ENCODE data around the gene AHI1.
"Not testable (repeated sequence)": the region's sequence is repeated elsewhere in the genome, so short reads cannot be mapped to it uniquely, and the experiment has no call there.

Gene AHI1

DNA sequence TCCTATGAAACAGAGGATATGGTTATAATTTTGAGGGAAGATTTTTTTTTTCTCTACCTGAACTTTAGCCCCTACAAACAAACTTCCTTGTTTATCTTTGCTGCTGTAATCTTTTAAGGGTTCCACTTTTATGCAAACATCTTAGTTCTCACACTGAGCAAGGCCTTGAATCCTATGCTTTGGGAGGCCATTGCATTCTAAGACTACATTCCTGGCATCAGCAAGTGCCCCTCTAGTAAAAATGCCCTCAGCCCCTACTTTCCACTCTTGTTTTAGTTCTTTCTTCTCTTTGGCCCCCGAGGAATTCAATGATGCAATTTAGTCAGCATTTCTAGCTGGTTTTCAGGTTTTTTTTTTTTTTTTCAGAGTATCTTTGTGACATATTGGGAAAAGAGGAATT lies 8.1 kb upstream of the AHI1 start:
- DNase-seq (ENCODE audit: low read depth in 3 of 3) = no peak

DNA sequence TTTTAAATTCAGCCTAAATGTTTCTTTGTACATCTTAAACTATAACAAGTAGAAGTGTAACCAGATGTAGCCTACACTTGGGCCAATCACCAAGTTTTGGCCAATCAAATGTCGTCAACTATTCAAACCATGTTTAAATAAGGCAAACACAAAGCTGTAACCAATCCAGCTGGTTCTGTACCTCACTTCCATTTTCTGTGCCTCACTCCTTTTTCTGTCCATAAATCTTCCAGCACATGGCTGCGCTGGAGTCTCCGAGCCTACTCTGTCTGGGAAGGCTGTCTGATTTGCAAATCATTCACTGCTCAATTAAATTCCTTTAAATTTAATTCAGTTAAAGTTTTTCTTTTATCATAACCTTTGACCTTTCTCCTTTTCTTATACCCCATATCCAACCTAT lies 7.7 kb upstream of the AHI1 start:
- no peak for DNase-seq (ENCODE audit: low read depth in 3 of 3)

DNA sequence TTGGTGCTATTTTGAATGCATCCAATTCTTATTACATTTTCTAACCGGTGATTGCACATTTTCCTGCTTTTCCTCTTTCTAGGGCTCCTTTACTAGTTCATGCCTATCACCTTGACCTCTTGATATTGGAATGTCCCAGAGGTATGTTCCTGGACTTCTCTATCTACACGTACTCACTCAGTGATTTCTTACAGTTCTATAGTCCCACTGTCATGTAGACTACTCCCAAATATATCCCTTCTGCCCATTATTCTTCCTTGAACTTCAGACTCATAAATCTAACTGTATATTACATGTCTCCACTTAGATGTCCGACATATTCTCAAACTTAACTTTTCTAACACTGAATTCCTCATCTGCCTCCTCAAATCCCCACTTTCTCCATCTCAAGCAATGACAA lies 7.2 kb upstream of the AHI1 start:
- no peak for DNase-seq (ENCODE audit: low read depth in 3 of 3)

DNA sequence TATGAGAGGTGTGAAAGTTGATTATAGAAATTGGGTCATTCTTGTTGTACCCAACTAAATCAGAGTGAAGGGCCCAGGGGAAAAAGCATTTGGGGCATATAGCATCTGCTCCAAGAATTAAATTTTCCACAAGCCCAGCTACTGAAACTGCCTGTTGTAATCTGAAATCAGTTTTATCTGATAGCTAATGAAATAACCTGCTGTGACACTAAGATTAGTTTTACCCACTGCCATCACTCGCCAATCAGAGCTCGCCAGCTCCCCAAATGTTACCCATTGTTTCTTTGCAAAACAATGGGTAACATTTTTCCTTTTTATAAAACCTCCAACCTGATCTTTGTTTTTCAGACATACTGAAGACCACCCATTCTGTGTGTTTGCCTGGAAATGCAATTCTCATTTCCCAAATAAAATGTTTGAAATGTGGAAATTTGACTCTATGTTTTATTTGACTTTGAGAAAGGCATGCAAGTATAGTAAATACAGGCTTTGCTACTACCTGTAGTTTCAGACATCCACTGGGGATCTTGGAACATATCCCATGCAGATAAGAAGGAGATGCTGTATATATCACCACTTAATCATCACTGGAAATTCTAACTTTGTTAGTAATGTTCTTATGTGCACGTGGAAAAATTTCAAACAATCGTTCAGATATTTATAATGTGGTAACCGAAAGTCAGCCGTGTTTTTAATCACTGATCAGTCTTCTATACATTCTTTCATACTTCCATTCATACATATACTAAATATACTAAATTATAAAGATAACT lies 6.3 kb upstream of the AHI1 start:
- DNase-seq (ENCODE audit: low read depth in 3 of 3) = no peak

DNA sequence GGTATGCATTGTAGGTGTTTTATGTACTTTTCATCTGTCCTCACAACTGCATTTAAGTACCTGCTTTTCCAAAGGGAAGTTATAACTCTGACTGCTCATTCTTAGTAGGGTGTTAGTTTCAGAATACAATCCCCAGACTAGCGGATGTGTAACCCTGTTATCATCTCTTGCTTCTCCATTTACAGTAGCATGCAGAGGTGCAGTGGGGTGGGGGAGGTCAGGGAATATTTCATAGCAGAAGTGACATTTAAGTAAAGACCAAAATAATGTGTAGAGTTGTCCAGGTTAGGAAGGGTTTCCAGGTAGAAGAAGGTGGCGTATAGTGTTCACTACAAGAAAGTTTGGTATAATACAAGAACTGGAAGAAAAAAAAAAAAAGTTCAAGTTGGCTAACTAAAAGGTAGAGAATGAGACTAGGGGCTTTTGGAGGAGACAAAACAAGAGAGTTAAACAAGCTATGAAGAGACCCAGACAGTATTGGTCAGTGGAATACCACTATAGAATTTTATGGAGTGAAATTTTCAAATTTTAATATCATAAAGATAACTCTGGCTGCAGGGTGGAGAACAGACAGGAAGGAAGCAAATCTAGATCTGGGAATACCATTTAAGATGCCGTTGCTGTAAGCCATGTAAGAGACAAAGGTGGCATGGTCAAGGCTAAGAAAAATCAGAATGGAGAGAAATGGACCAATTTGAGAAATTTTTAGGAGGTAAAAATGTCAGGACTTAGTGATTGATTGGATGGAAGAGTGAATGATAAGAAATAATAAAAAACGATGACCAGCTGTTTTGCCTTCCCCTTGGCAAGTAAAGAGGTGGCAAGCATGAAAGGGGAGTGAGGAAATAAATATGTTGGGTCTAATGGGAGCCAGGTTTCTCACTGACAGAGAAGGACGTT lies 2.2 kb upstream of the AHI1 start:
- no peak for DNase-seq (ENCODE audit: low read depth in 3 of 3)

DNA sequence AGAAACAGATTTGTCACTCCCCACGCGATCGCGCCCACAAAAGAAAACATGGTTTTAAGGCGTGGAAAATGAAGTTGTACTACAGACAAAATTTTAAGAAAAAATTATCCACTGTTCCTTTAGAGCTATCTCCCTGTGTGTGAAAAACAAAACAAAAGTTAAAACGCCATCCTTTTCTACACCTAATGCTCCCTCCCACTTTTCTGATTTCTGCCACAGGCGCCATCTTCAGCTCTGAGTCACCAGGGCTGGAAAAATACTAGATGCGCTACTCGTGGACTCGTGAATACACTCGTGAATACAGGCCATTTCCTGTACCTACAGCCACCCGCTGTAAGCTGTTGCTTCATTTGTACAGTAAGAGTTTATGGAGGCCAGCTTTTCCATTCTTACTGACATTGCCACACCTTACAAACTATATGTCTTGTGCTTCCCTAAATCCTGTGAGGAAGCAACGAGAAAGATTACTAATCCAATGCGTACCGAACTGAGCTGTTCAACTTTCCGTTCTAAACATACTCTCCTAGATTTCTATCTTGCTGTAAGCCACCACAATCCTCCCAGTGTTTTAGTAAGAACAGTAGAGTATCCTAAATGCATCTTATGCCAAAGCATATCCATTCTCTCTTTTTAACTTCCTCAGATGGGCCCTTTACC lies 773 bp upstream of the AHI1 start:
- DNase-seq (ENCODE audit: low read depth in 3 of 3) = peak; percentile 34 to 62 (median 38)

DNA sequence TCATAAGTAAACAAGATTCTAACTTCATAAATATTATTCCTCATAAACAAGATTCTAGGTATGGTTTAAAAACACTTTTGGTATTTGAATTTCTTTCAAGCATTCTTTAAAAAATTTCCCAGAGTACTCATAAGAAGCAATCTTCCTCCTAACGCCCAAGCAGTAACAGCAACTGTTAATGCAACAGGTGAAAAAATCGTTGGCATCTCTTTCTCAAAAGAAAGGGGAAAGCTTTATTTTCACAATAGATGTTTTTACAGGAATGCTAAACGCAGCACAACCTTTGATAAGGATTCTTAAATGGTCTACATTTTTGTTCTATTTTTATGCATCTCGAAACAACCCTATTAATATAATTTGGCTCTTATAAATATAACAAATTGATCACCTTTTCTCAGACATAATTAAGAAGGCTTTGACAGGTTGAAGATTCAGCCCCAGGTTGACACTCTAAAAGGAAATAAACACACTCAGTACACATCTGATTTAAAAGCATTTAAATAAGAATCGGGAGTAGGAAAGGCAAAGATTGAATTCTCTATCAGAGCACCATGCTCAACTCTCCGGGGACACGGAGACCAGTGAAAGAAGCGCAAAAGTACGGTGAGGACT lies 634 bp downstream of the AHI1 start:
- no peak for DNase-seq (ENCODE audit: low read depth in 3 of 3)

DNA sequence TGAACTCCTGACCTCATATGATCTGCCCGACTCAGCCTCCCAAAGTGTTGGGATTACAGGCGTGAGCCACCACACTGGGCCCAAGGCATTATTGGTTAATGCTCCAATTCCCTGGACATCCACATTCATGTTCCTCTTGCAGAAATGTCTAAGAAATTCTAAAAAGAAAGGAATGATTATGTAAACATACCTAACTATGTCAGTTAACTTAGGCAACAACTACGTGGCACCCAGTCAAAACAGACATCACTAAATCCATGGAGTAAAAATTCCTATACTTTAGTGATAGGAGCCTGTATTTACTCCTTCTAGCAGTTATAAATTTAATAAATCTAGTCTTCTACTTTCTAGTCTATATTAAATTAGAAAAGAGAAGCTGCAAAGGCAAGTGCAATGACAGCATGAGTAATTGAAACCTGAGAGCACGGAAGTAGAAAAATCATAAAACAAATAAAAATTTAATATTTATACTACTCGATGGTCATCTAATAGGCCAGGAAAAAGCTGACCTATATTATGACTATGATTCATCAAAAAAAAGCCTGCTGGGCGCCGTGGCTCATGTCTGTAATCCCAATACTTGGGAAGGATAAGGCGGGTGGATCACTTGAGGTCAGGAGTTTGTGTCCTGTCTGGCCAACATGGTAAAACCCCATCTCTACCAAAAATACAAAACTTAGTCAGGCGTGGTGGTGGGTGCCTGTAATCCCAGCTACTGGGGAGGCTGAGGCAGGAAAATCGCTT lies 4.2 kb downstream of the AHI1 start:
- no peak for DNase-seq (ENCODE audit: low read depth in 3 of 3)

DNA sequence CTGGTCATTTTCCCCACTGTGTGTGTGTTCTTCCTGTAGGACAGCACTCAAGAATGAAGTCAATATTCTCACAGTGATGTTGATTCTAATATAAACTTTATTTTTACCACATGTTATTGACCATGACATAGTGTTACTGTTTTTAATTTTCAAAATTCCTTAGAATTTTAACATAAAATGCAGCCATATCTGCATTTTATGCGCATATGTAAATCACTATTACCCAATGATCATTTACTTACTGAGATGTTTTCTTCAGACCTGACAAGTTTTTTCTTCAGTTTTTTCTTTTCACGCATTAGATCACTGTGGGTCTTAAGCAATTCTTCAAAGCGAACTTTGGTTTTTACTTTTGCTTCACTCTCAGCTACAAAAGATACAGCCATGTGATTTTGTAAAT lies 7.2 kb downstream of the AHI1 start:
- no peak for DNase-seq (ENCODE audit: low read depth in 3 of 3)

DNA sequence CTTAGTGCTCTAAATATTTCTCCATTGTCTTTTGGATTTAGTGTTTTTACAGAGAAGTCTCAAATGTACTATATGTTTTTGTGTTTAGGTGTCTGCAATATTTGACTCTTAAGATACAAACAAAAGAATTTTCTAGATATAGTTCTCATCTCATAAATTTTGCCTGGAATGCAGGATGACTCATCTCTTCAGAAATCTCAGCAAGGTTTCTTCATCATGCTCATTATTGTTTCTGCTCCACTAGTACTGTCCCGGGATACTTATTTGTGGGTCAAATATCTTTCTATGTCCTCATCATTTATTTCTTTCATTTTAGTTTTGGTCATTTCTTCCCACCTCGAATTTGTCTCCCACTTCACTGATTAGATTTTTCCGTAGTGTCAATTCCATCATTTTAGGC lies 9.5 kb downstream of the AHI1 start:
- DNase-seq (ENCODE audit: low read depth in 3 of 3) = no peak

DNA sequence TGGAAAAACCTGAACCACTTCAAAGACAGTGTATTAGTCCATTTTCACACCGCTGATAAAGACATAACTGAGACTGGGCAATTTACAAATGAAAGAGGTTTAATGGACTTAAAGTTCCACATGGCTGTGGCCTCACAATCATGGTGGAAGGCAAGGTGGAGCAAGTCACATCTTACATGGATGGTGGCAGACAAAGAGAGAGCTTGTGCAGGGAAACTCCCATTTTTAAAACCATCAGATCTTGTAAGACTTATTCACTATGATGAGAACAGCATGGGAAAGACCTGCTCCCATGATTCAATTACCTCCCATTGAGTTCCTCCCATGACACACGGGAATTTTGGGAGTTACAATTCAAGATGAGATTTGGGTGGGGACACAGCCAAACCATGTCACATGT lies 13.6 kb downstream of the AHI1 start:
- DNase-seq (ENCODE audit: low read depth in 3 of 3) = not testable (repeated sequence)

DNA sequence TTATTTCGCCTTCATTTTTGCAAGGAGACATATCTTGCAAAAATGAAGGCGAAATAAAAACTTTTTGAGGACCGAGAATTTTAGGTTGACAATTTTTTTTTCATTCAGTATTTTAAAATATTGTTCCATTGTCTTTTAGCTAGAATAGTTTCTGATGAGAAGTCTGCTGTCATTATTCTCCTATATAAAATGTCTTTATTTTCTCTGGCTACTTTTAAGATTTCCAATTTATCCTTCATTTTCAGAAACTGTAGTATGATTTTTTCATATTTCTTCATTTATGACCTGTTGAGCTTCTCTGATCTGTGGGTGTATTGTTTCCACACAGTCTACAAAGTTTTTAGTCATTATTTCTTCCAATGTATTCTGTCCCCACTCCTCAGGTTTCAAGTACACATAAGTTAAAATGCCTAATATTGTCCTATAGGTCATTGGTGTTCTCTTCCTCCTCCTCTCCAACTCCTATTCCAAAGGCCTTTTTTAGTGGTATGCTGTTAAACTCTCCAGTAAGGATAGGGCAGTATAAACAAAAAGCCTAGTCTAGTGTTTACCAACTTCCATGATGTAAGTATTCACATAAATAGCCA lies 15.7 kb downstream of the AHI1 start:
- DNase-seq (ENCODE audit: low read depth in 3 of 3) = no peak

DNA sequence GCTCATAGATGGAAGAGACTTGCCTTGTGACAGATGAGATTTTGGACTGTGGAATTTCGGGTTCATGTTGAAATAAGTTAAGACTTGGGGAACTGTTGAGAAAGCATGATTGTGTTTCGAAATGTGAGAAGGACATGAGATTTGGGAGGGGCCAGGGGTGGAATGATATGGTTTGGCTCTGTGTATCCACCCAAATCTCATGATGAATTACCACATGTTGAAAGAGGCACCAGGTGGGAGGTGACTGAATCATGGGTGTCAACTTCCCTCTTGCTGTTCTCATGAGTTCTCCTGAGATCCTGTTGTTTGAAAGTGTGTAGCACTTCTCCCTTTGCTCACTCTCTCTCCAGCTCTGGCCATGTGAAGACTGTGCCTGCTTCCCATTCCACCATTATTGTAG lies 17.9 kb downstream of the AHI1 start:
- no peak for DNase-seq (ENCODE audit: low read depth in 3 of 3)

DNA sequence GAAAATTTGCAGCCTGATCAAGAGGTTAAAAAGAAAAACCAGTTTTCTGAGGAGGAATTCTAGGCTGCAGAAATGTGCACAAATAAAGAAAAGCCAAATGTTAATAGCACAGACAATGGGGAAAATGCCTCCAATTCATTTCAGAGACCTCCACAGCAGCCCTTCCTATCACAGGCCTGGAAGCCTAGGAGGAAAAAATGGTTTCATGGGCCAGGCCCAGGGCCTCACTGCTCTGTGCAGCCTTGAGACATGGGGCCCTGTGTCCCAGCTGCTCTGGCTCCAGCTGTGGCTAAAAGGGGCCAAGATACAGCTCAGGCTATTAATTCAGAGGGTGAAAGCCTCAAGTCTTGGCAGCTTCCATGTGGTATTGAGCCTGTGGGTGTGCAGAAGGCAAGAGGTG lies 18.9 kb downstream of the AHI1 start:
- DNase-seq (ENCODE audit: low read depth in 3 of 3) = no peak

DNA sequence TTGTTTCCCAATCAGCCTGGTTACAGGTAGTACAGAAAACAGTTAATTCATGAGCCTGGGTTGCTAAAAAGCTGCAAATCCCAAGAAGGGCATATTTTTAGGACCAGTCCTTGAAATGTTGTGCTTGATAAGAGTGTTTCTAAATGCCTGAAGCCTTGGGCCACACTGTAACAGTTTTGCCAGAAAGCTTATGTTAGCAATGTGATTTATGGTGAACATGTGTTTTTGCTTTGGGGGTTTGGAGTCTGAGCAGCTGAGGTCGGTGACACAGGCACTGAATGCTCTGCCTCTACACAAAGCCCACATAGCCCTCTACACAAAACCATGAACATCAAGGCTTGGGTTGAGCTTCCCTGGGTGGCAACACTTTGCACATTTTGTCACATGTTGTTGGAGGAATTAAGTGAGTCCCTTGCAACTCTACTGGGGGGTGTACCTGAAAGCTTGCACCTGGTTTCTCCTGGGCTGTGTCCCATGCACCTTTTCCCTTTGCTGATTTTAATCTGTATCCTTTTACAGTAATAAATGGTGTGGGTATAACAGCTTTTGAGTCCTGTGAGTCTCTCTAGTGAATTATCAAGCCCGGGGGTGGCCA lies 22.2 kb downstream of the AHI1 start:
- DNase-seq (ENCODE audit: low read depth in 3 of 3) = no peak

DNA sequence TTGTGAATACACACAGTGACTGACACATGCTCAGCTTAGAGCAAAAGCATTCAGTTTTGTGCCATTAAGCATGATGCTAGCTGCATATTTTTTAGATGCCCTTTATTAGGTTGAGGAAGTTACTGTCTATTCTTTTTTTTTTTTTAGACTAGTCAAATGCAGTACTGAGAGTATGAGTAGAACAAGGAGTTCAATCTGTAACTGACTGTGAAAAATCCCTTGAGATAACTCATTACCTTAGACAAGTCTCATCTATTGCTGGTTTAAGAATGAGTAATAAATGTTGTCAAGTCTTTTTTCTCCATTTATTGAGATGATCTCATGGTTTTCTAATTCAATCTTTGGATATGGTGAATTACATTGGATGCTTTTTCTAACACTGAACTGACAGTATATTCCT lies 23.2 kb downstream of the AHI1 start:
- DNase-seq (ENCODE audit: low read depth in 3 of 3) = no peak

DNA sequence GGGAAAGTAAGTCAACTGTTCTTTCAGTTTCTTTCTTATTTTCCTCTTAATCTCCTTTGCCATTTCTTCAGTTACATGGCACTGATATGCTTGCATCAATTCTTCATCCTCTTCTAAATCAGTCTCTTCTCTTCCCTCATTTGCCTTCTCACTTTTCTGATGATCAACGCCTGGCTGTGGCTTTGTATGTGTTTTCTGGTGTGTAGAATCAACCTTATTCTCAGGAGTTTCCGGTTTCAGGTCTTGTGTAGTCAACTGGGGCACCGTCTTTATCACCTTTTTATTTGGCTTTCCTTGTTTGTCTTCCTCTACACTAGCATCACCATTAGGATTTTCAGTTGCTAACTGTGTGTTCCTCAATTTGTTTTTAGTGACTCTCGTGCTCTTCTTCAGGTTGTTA lies 31.6 kb downstream of the AHI1 start:
- no peak for DNase-seq (ENCODE audit: low read depth in 3 of 3)

DNA sequence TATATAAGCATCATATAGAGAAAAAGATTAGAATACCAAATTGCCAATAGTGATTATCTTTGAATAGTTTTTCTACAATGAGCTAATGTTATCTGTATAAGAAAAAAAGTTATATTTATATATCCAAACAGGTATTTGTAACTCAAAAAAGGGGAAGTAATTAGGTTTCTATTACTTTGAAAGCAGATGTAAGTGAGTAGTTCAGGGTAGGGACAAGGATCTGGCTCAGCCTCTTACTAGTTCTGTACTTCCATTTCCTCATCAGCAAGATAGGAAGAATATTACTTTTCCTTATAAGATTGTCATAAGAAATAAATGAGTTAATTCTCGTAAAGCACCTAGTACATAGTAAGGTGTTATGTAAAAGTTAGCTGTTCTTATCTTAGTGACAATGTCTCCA lies 32.2 kb downstream of the AHI1 start:
- no peak for DNase-seq (ENCODE audit: low read depth in 3 of 3)

DNA sequence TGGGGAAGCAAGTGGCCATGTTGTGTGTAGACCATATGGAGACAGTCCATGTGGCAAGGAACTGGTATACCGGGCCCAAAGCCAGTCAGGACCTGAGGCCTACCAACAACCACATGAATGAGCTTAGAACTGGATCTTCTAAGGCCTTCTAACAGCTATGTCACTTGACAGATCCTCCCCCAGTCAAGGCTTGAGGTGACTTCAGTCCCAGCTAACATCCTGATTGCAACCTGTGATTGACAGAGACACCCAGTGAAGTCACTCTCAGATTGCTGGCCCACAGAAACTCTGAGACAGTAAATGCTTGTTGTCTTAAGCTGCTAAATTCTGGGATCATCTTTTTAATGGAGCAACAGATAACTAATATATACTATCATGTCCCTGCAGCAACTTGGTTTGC lies 32.9 kb downstream of the AHI1 start:
- no peak for DNase-seq (ENCODE audit: low read depth in 3 of 3)

DNA sequence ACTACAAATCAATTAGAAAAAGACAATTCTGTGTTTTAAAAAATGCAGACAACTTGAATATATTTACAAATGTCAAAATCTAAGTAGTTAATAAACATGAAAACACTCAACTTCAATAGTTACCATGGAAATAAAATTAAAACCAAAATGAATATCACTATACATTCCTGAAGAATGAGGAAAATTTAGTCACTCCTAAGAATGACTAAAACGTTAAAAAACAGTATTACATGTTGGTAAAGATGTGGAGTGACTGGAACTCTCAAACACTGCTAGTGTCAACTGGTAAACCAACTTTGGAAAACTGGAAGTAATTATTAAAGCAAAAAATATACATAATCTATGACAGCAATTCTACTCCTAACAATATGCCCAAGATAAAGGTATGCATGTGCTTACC lies 36.3 kb downstream of the AHI1 start:
- DNase-seq (ENCODE audit: low read depth in 3 of 3) = no peak

DNA sequence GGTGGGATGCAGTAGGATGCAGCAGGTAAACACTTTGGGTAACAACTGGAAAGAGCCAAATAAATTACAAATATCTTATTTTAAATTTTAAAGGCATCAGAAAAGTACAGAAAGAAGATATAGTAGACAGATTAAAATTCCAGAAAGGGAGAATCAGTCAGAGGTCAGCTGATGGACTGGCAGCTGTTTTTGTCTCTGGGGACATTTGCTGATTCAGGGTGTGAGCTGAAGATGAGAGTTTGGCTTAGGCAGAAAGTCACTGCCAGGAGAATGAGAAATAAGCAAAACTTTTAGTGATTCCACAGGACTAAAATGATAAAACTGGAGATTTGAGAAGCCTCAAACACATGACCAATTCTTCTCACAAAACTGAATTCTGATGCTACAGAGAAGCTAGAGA lies 39.5 kb downstream of the AHI1 start:
- DNase-seq (ENCODE audit: low read depth in 3 of 3) = no peak
